GM18519 (cell line): ENCODE measurements around the gene MOXD1.

Experiments used
- ATAC-seq: cut with Tn5 transposase; IDR thresholded peaks from one replicate; pipeline ENCODE4 v1.9.1; 2021; ENCODE audit warnings: mild to moderate bottlenecking, moderate library complexity; ENCODE audit not compliant: unreplicated experiment, low FRiP score

Gene MOXD1

GRCh38 chr6:132247381-132248159 lies 153.7 kb downstream of the MOXD1 start:
- ATAC-seq, result no peak

GRCh38 chr6:132246632-132247270 lies 154.5 kb downstream of the MOXD1 start:
- ATAC-seq, result no peak

GRCh38 chr6:132246120-132246617 lies 155.1 kb downstream of the MOXD1 start:
- no peak for ATAC-seq
